MG63 (cell line): ENCODE measurements around the gene ADCY10. TPM values are rescaled to one million over a fixed set of nuclear protein-coding genes. Genes with fewer than 3 reads are reported as not detected.
"Not testable (repeated sequence)": the region's sequence is repeated elsewhere in the genome, so short reads cannot be mapped to it uniquely, and the experiment has no call there.

Source experiments
- DNase-seq: peaks from one replicate; pipeline ENCODE4 v3.0.0-alpha.2; 2020
- H3K27me3 ChIP-seq: fragments of 250-450 bp; sonication (Bioruptor Pico); 2 replicates; pipeline ENCODE4 v1.5.1; 2020; ENCODE audit warnings: mild to moderate bottlenecking, moderate library complexity
- H3K36me3 ChIP-seq: fragments of 250-450 bp; sonication (Bioruptor Pico); 2 replicates; pipeline ENCODE4 v1.5.1; 2020; ENCODE audit warnings: mild to moderate bottlenecking, moderate library complexity
- H3K4me3 ChIP-seq: fragments of 250-450 bp; sonication (Bioruptor Pico); 2 replicates; pipeline ENCODE4 v1.5.1; 2020; ENCODE audit warnings: mild to moderate bottlenecking, moderate library complexity
- H3K9me3 ChIP-seq: fragments of 250-450 bp; sonication (Bioruptor Pico); 2 replicates; pipeline ENCODE4 v1.5.1; 2020; ENCODE audit warnings: mild to moderate bottlenecking, moderate library complexity
- total RNA-seq: library from RNA; depleted of rRNA; stranded (reverse); fragments of >200 nt; shearing (Covaris generic); gene quantifications from 2 replicates; pipeline ENCODE4 v1.2.3, GENCODE V29; 2014; ENCODE audit warnings: low replicate concordance

ADCY10 gene
- total RNA-seq, 1 experiment from 2014 or later, result 0.13 TPM

- no peaks in the 10 kb centered on the region for H3K9me3 ChIP-seq
- no peak for DNase-seq
Observed at GRCh38 chr1:167856711-167857418, 57.1 kb downstream of the ADCY10 start.

GRCh38 chr1:167854184-167854583, 59.8 kb downstream of the ADCY10 start:
- no peak overlapping the region for H3K4me3 ChIP-seq
- H3K36me3 ChIP-seq, result no peaks in the 10 kb centered on the region
- no peak for DNase-seq
- no peaks in the 10 kb centered on the region for H3K27me3 ChIP-seq
- no peaks in the 10 kb centered on the region for H3K9me3 ChIP-seq

More at GRCh38 chr1:167856711-167857418, 57.1 kb downstream of the ADCY10 start:
- H3K27me3 ChIP-seq, result no peaks in the 10 kb centered on the region
- no peaks in the 10 kb centered on the region for H3K36me3 ChIP-seq
- H3K4me3 ChIP-seq, result no peak overlapping the region

- H3K4me3 ChIP-seq, result no peak overlapping the region
- H3K36me3 ChIP-seq, result no peaks in the 10 kb centered on the region
- H3K27me3 ChIP-seq, result no peaks in the 10 kb centered on the region
- H3K9me3 ChIP-seq, result no peaks in the 10 kb centered on the region
- DNase-seq, result no peak
Observed at GRCh38 chr1:167849666-167850065, 64.3 kb downstream of the ADCY10 start.

GRCh38 chr1:167842872-167843271, 71.1 kb downstream of the ADCY10 start:
- H3K4me3 ChIP-seq, result no peak overlapping the region
- no peaks in the 10 kb centered on the region for H3K27me3 ChIP-seq
- no peak for DNase-seq
- H3K36me3 ChIP-seq, result no peaks in the 10 kb centered on the region
- H3K9me3 ChIP-seq, result no peaks in the 10 kb centered on the region

GRCh38 chr1:167841530-167841929, 72.4 kb downstream of the ADCY10 start:
- Histone ChIP-seq H3K36me3 (no peaks in the 10 kb centered on the region), H3K9me3 (no peaks in the 10 kb centered on the region), H3K27me3 (no peaks in the 10 kb centered on the region), H3K4me3 (no peak overlapping the region)
- no peak for DNase-seq

- no peak overlapping the region for H3K4me3 ChIP-seq
- no peaks in the 10 kb centered on the region for H3K36me3 ChIP-seq
- DNase-seq, result no peak
- H3K27me3 ChIP-seq, result no peaks in the 10 kb centered on the region
- H3K9me3 ChIP-seq, result no peaks in the 10 kb centered on the region
Observed at GRCh38 chr1:167839009-167839408, 74.9 kb downstream of the ADCY10 start.

- Histone ChIP-seq H3K36me3 (no peaks in the 10 kb centered on the region), H3K9me3 (no peaks in the 10 kb centered on the region), H3K27me3 (no peaks in the 10 kb centered on the region), H3K4me3 (no peak overlapping the region)
- no peak for DNase-seq
Observed at GRCh38 chr1:167837326-167837725, 76.6 kb downstream of the ADCY10 start.

- Histone ChIP-seq H3K9me3 (no peaks in the 10 kb centered on the region), H3K36me3 (no peaks in the 10 kb centered on the region), H3K27me3 (no peaks in the 10 kb centered on the region), H3K4me3 (no peak overlapping the region)
- no peak for DNase-seq
Observed at GRCh38 chr1:167836197-167836596, 77.7 kb downstream of the ADCY10 start.

GRCh38 chr1:167833904-167834303, 80.0 kb downstream of the ADCY10 start:
- no peak for DNase-seq
- H3K9me3 ChIP-seq, result no peaks in the 10 kb centered on the region

GRCh38 chr1:167832693-167833092, 81.2 kb downstream of the ADCY10 start:
- Histone ChIP-seq H3K9me3 (no peaks in the 10 kb centered on the region), H3K27me3 (no peaks in the 10 kb centered on the region), H3K36me3 (no peaks in the 10 kb centered on the region), H3K4me3 (no peak overlapping the region)
- DNase-seq, result no peak

More at GRCh38 chr1:167833904-167834303, 80.0 kb downstream of the ADCY10 start:
- H3K27me3 ChIP-seq, result no peaks in the 10 kb centered on the region
- H3K36me3 ChIP-seq, result no peaks in the 10 kb centered on the region
- H3K4me3 ChIP-seq, result no peak overlapping the region

- DNase-seq, result not testable (repeated sequence)
Observed at GRCh38 chr1:167830668-167831067, 83.3 kb downstream of the ADCY10 start.

GRCh38 chr1:167829868-167830267, 84.1 kb downstream of the ADCY10 start:
- no peaks in the 10 kb centered on the region for H3K9me3 ChIP-seq
- H3K4me3 ChIP-seq, result no peak overlapping the region
- no peaks in the 10 kb centered on the region for H3K36me3 ChIP-seq
- DNase-seq, result no peak
- no peaks in the 10 kb centered on the region for H3K27me3 ChIP-seq

More at GRCh38 chr1:167830668-167831067, 83.3 kb downstream of the ADCY10 start:
- H3K4me3 ChIP-seq, H3K27me3 ChIP-seq, H3K9me3 ChIP-seq, H3K36me3 ChIP-seq: not testable (repeated sequence)

- no peaks in the 10 kb centered on the region for H3K9me3 ChIP-seq
- no peaks in the 10 kb centered on the region for H3K36me3 ChIP-seq
- no peak for DNase-seq
- no peak overlapping the region for H3K4me3 ChIP-seq
- H3K27me3 ChIP-seq, result no peaks in the 10 kb centered on the region
Observed at GRCh38 chr1:167826127-167826526, 87.8 kb downstream of the ADCY10 start.

- no peaks in the 10 kb centered on the region for H3K9me3 ChIP-seq
- H3K36me3 ChIP-seq, result no peaks in the 10 kb centered on the region
- H3K27me3 ChIP-seq, result no peaks in the 10 kb centered on the region
- no peak for DNase-seq
- H3K4me3 ChIP-seq, result no peak overlapping the region
Observed at GRCh38 chr1:167825419-167826079, 88.4 kb downstream of the ADCY10 start.

GRCh38 chr1:167824163-167824794, 89.7 kb downstream of the ADCY10 start:
- Histone ChIP-seq H3K36me3 (no peaks in the 10 kb centered on the region), H3K9me3 (no peaks in the 10 kb centered on the region), H3K4me3 (no peak overlapping the region), H3K27me3 (no peaks in the 10 kb centered on the region)
- no peak for DNase-seq

GRCh38 chr1:167821969-167822685, 91.8 kb downstream of the ADCY10 start:
- no peak for DNase-seq
- no peaks in the 10 kb centered on the region for H3K36me3 ChIP-seq
- no peaks in the 10 kb centered on the region for H3K9me3 ChIP-seq
- H3K27me3 ChIP-seq, result no peaks in the 10 kb centered on the region
- no peak overlapping the region for H3K4me3 ChIP-seq

GRCh38 chr1:167821356-167821685, 92.6 kb downstream of the ADCY10 start:
- no peak for DNase-seq
- H3K36me3 ChIP-seq, result no peaks in the 10 kb centered on the region
- H3K4me3 ChIP-seq, result no peak overlapping the region
- no peaks in the 10 kb centered on the region for H3K27me3 ChIP-seq
- H3K9me3 ChIP-seq, result 0 out of 2 replicates have a peak, but pooled peaks cover 2% of the 10 kb centered on the region
